NCI-H748 (cell line): ENCODE data around the gene ITPKB.
A peak's percentile ranks its signal among the peaks of the same experiment; 100 is the strongest.
"Not testable (repeated sequence)": the region's sequence is repeated elsewhere in the genome, so short reads cannot be mapped to it uniquely, and the experiment has no call there.

Experiments used
- DNase-seq: peaks from one replicate; lab custom pipeline; 2025; ENCODE audit not compliant: unreplicated experiment; lab: John Stamatoyannopoulos, UW

Gene ITPKB

GRCh38 chr1:226639631-226640061, 99.4 kb downstream of the ITPKB start:
- no peak for DNase-seq

DNA sequence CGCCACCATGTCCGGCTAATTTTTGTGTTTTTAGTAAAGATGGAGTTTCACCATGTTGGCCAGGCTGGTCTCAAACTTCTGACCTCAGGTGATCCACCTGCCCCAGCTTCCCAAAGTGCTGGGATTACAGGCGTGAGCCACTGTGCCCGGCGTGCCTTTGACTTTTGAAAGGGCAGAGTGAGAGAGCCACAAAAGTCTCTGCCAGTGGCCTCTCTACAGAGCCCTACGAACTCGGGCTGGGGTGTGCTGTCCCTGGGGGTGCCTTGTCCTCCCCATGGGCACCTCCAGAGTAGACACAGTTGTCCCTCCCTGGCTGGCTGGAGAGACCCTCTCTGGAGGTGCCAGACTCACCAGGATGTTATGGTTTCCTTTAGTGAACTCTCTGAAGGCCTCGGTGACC, 99.9 kb downstream of the ITPKB start:
- not testable (repeated sequence) for DNase-seq

GRCh38 chr1:226638608-226639007, 100.5 kb downstream of the ITPKB start:
- DNase-seq = no peak

- no peak for DNase-seq
Measured at GRCh38 chr1:226638001-226638601, 101.0 kb downstream of the ITPKB start.

DNA sequence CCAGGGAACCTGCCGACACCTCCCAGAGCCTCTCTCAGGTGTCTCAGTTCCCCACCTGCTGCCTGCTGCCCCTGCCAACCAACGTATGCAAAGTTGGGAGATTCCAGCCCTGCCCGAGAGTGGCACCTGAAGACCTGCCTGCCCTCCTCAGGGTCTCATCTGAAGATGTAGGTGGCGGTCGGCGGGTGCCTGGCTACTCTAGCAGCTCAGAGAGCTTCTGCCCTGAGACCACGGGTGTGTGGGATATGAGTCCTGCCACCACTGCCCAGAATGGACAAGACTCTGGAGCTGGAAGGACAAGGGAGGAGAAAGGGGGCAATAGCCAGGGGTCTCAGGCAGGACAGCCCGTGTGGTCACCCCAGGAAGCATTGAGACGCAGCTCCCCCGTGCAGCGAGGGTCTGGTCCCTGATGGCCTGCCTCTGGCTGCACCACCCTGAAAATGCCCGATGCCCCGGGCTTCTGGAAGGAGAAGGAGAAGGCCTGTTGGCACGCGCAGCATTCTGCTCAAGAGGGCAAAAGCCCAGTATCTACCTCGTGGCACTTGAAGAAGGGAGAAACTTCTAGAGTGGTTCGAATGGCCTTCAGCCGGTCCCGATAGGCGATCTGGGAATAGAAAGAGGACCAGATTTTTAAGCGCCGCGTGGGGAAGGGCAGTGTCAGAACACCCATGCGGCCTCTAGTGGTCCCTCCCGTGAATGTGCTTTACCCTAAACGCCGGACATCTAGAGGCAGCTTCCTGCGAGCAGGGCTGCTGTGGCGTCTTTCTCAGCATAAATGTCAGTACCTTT, 101.7 kb downstream of the ITPKB start:
- DNase-seq = no peak

DNA sequence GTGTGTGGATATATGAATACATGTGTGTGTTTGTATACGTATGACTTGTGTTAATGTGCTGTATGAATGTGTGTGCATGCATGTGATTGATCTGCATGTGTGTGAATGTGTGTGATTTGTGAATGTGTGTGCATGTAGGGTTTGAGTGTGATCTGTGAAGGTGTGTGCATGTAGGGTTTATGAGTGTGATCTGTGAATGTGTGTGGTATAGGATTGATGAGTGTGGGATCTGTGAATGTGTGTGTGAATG, 102.3 kb downstream of the ITPKB start:
- DNase-seq = no peak

DNA sequence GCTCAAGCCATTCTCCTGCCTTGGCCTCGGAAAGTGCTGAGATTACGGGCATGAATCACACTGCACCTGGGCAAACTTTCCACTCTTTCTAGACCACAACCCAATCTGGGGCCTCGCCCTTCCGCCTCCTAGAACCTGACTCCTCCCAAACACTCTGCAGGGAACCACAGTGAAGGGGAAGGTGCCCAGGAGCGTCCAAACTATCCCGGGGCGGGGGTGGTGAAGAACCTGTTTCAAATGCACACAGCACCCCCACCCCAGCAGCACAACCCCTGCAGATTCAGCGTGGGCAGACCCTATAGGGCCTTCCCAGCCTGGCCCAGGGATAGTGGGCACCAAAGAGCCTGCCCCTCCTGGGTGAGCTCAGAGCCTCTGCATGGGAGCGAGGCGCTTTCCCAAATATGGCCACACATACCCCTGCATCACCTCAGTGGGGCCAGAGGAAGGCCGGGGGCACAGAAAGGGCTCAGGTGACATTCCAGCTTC, 103.6 kb downstream of the ITPKB start:
- DNase-seq = no peak

DNA sequence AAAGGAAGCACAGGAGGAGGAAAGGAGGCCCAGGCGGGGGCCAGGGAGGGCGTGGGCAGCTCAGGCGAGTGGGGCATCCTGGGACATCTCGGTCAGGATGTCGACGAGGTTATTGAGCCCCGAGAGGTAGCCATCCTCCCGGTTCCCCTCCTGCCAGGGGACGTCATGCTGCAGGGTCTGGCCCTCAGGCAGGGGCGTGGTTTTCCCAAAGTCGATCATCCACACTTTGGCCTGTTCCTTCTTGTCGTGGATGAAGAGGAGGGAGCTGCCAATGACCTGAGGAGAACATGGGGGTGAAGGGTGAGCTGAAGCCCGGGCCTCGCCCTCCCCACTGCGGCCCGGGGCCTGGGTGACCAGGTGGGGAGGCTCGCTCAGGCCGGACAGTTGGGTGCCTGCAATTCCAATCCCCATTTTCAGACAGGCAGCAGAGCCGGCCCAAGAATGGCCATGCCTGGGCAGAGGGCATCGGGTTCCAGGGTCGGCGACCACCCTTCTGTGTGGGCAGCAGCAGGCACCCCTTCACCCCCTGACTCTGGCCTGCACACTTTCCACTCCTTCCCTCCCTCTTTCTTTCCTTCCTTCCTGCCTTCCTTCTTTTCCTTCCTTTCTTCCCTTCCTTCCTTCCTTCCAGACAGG, 104.4 kb downstream of the ITPKB start:
- no peak for DNase-seq

DNA sequence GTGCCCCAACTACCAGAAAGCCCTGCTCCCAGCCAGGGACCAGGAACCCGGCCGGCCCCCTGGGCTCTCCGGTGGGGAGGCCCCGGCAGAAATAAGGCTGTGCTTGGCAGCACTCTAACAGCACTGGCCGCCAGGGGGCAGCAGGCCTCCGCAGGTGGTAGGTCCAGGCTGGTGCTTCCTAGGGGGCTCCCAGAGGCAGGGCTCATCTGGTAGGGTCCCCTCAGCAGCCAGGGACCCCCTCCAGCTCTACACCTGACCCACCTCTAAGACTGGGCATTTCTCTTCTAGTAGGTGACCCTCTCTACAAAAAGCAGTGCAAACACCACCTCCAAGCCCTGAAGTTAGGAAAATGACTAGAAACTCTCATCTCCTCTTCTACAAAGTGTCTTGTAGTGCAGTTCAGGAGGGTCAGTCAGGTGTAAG, 104.9 kb downstream of the ITPKB start:
- DNase-seq = peak; percentile 54

- DNase-seq = no peak
Measured at GRCh38 chr1:226633541-226634165, 105.4 kb downstream of the ITPKB start.

GRCh38 chr1:226632922-226633351, 106.1 kb downstream of the ITPKB start:
- DNase-seq = no peak

DNA sequence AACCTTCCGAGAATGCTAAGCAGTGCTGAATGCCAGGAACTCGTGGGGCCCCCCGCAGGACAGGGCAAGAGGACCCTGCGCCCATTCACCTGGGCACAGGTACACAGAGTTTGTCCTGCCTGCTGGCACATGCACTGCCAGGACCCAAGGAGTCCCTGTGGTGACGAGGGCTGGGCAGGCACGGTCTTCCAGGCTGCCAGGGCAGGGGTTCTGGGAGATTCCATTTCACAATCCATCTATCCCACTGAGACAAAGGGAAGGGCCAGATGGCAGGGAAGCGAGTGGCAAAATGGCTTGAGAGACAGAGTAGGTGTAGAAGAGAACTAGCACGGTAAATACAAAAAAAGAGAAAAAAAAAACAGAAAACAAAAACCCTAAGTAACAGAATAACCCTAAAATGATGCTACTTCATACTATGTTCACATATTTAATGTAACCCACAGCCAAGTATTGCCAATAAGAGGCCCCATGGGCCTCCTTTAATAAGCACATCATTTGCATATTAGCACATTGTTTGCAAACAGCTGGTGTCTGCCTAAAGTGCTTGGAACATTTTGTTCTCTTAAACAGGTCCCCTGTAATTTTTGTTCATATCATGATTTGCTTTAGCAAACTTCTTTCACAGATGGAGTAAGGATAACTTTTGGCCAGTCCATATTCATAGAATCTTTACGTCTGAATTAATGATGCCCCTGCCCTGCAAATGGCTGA, 106.8 kb downstream of the ITPKB start:
- DNase-seq = no peak

GRCh38 chr1:226631229-226632000, 107.7 kb downstream of the ITPKB start:
- DNase-seq = no peak

- no peak for DNase-seq
Measured at GRCh38 chr1:226630592-226630991, 108.5 kb downstream of the ITPKB start.

- no peak for DNase-seq
Measured at GRCh38 chr1:226629896-226630550, 109.1 kb downstream of the ITPKB start.

GRCh38 chr1:226629210-226629895, 109.7 kb downstream of the ITPKB start:
- DNase-seq = no peak

DNA sequence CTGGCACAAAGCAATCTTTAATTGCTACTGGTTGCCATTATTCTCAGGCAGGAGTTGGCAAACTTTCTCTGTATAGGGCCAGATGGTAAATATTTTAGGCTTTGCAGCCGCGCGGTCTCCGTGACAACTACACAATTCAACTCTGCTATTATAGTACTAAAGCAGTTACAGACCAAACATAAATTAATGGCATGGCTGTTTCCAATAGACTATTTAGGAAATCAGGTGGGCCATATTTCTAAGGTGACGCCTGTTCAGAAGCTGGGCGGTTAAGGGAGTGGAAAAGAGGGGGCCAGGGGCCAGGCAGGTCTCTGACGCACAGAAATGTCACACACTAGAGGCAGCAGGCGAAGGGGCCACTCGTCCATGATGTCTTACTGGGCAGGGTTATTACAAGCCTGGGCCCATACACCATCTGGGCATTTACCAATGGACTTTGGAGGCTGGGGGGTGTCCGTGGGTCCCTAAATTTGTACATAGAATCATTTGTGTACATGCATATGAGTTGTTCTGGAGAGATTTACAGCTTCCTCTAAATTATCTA, 110.4 kb downstream of the ITPKB start:
- DNase-seq = peak; percentile 83

- DNase-seq = no peak
Measured at GRCh38 chr1:226627924-226628611, 111.0 kb downstream of the ITPKB start.
